Mammary epithelial cell (primary cell): ENCODE results near the gene OIP5.

Experiments used
- CTCF ChIP-seq, 2 donors: IDR thresholded peaks in 1 of 2; conservative IDR thresholded peaks in 1 of 2; 2 replicates each; pipeline ENCODE4 v1.5.1; 2011 to 2012; ENCODE audit warnings: inconsistent platforms in 2 of 2, low read length in 2 of 2, mild to moderate bottlenecking in 2 of 2, control low read depth in 1 of 2, low read depth in 1 of 2; ENCODE audit not compliant: insufficient read depth in 1 of 2; ENCODE audit errors: extremely low read depth in 1 of 2
- EZH2 ChIP-seq: IDR thresholded peaks from 2 replicates; pipeline ENCODE4 v1.6.1; 2012; ENCODE audit warnings: low read length, inconsistent platforms, borderline replicate concordance

- no peak for TF ChIP-seq EZH2
- TF ChIP-seq CTCF (conservative IDR thresholded peaks at IDR 0.05 in 1 of 2, IDR thresholded peaks at IDR 0.05 in 1 of 2; ENCODE audit: extremely low read depth in 1 of 2, insufficient read depth in 1 of 2, low read depth in 1 of 2, low read length in 2 of 2) = no peak
These were observed 41.2 kb downstream of the OIP5 start for GRCh38 chr15:41291065-41291631.
